HCT116 (cell line): ENCODE data around the gene TBL1X. TPM values are rescaled to one million over a fixed set of nuclear protein-coding genes. Genes with fewer than 3 reads are reported as not detected.

Source experiments
- ATAC-seq: fragments of 200-7000 bp; cut with Tn5 transposase; 2 replicates; pipeline ENCODE4 v1.9.1; 2020; ENCODE audit warnings: mild to moderate bottlenecking, moderate library complexity
- BruUV-seq: library from RNA; stranded (reverse); fragments of 400-500 nt; replicated peaks from 2 replicates; lab custom pipeline; 2021; lab: Mats Ljungman, UMichigan
- CTCF ChIA-PET: fragments of 300-600 bp; sonication (Branson Sonifier 250); formaldehyde crosslinking; loops from one replicate; lab custom pipeline; 2021; ENCODE audit warnings: antibody characterized with exemption; lab: Charles Lee
- POLR2A ChIA-PET: fragments of 300-600, 350-600 bp; sonication (Branson Sonifier 250); formaldehyde crosslinking; loops from one replicate; lab custom pipeline; 2021; ENCODE audit warnings: antibody characterized with exemption; lab: Charles Lee
- RAD21 ChIA-PET, 2 experiments: fragments of 300-600 bp; sonication (Branson Sonifier 250); formaldehyde crosslinking; loops; one replicate each; lab custom pipeline; 2023; ENCODE audit warnings: low total read pairs in 2 of 2; ENCODE audit not compliant: uncharacterized antibody in 2 of 2, unreplicated experiment in 2 of 2, low non-redundant PET in 1 of 2; lab: Charles Lee
- DNase-seq: peaks from one replicate; pipeline ENCODE4 v3.0.0-alpha.2; 2010; ENCODE audit warnings: low read depth, low spot score
- H2AFZ ChIP-seq: fragments of 200-600 bp; shearing (Covaris generic), sonication (generic); 2 replicates; pipeline ENCODE4 v1.6.1; 2017; ENCODE audit warnings: low read depth, mixed run types, mixed read lengths, antibody characterized with exemption, low read length; ENCODE audit not compliant: poor library complexity, severe bottlenecking
- H3K27ac ChIP-seq: 2 replicates; pipeline ENCODE4 v1.5.1; 2012; ENCODE audit warnings: low read depth, low read length
- H3K27me3 ChIP-seq: fragments of 200-600 bp; sonication (generic); 2 replicates; pipeline ENCODE4 v1.6.1; 2016; ENCODE audit warnings: mixed run types, low read length, mixed read lengths; ENCODE audit not compliant: insufficient read depth
- H3K36me3 ChIP-seq, 2 experiments: fragments of 200-500 bp in 1 of 2; fragments of 200-600 bp in 1 of 2; sonication (Bioruptor generic) in 1 of 2; sonication (generic) in 1 of 2; 2 replicates each; pipeline versions ENCODE4 v1.5.1 to v1.6.1; 2014 to 2016; ENCODE audit warnings: low read length in 2 of 2, inconsistent platforms in 1 of 2, mixed read lengths in 1 of 2, mixed run types in 1 of 2; ENCODE audit not compliant: insufficient read depth in 2 of 2, control insufficient read depth in 1 of 2
- H3K4me1 ChIP-seq, 2 experiments: fragments of 200-600 bp in 1 of 2; sonication (generic) in 1 of 2; 2 replicates each; pipeline versions ENCODE4 v1.5.1 to v1.6.1; 2012 to 2017; ENCODE audit warnings: low read length in 2 of 2, inconsistent platforms in 1 of 2, mild to moderate bottlenecking in 1 of 2, mixed read lengths in 1 of 2, mixed run types in 1 of 2, moderate library complexity in 1 of 2; ENCODE audit not compliant: insufficient read depth in 2 of 2, control insufficient read depth in 1 of 2
- H3K4me2 ChIP-seq: fragments of 200-600 bp; sonication (generic); 2 replicates; pipeline ENCODE4 v1.6.1; 2017; ENCODE audit warnings: mixed run types, low read length, mixed read lengths
- H3K4me3 ChIP-seq, 2 experiments: fragments of 200-600 bp in 1 of 2; sonication (generic) in 1 of 2; replicated peaks in 1 of 2; 2 replicates each; pipeline ENCODE4 v1.5.1; 2011 to 2016; ENCODE audit warnings: low read length in 2 of 2, control low read depth in 1 of 2, low read depth in 1 of 2, mild to moderate bottlenecking in 1 of 2, mixed read lengths in 1 of 2, mixed run types in 1 of 2
- H3K79me2 ChIP-seq: fragments of 200-600 bp; sonication (generic); 2 replicates; pipeline ENCODE4 v1.6.1; 2017; ENCODE audit warnings: mild to moderate bottlenecking, mixed run types, low read length, moderate library complexity, mixed read lengths; ENCODE audit not compliant: insufficient read depth
- H3K9ac ChIP-seq: fragments of 200-600 bp; sonication (generic); 2 replicates; pipeline ENCODE4 v1.6.1; 2016; ENCODE audit warnings: low read length, mixed read lengths
- H3K9me2 ChIP-seq: fragments of 200-600 bp; sonication (generic), shearing (Covaris generic); 2 replicates; pipeline ENCODE4 v1.6.1; 2017; ENCODE audit warnings: mixed run types, mild to moderate bottlenecking, moderate library complexity; ENCODE audit not compliant: insufficient read depth
- H3K9me3 ChIP-seq, 2 experiments: fragments of 200-500 bp in 1 of 2; fragments of 200-600 bp in 1 of 2; sonication (Bioruptor generic) in 1 of 2; sonication (generic) in 1 of 2; 2 replicates each; pipeline ENCODE4 v1.6.1; 2014 to 2017; ENCODE audit warnings: low read length in 2 of 2, mixed read lengths in 2 of 2, inconsistent platforms in 1 of 2, low read depth in 1 of 2, mild to moderate bottlenecking in 1 of 2, mixed run types in 1 of 2, moderate library complexity in 1 of 2; ENCODE audit not compliant: control insufficient read depth in 1 of 2, insufficient read depth in 1 of 2
- H4K20me1 ChIP-seq: fragments of 200-600 bp; sonication (generic), shearing (Covaris generic); 2 replicates; pipeline ENCODE4 v1.6.1; 2017; ENCODE audit warnings: mixed run types, mild to moderate bottlenecking, moderate library complexity; ENCODE audit not compliant: insufficient read depth
- ATF3 ChIP-seq: IDR thresholded peaks from 2 replicates; pipeline ENCODE4 v1.6.1; 2012
- CEBPB ChIP-seq: IDR thresholded peaks from 2 replicates; pipeline ENCODE4 v1.6.1; 2012; ENCODE audit warnings: low read depth
- CTCF ChIP-seq, 3 experiments: fragments of 200-600 bp in 1 of 3; sonication (generic) in 1 of 3; IDR thresholded peaks in 2 of 3; conservative IDR thresholded peaks in 1 of 3; 2 replicates each; pipeline ENCODE4 v1.5.1; 2012 to 2017; ENCODE audit warnings: low read depth in 2 of 3, low read length in 2 of 3, antibody characterized with exemption in 1 of 3, borderline replicate concordance in 1 of 3, control low read depth in 1 of 3, mild to moderate bottlenecking in 1 of 3, mixed read lengths in 1 of 3, mixed run types in 1 of 3, moderate library complexity in 1 of 3; ENCODE audit not compliant: insufficient read depth in 1 of 3
- EGR1 ChIP-seq: IDR thresholded peaks from 2 replicates; pipeline ENCODE4 v1.6.1; 2012; ENCODE audit warnings: low read depth
- ELF1 ChIP-seq: IDR thresholded peaks from 2 replicates; pipeline ENCODE4 v1.6.1; 2012; ENCODE audit warnings: low read depth, borderline replicate concordance
- EZH2 ChIP-seq: fragments of 200-600 bp; sonication (generic); IDR thresholded peaks from 2 replicates; pipeline ENCODE4 v1.6.1; 2017; ENCODE audit warnings: antibody characterized with exemption, mixed run types
- EZH2phosphoT487 ChIP-seq: fragments of 200-600 bp; IDR thresholded peaks from 2 replicates; pipeline ENCODE4 v1.6.1; 2018; ENCODE audit warnings: antibody characterized with exemption, borderline replicate concordance
- FOSL1 ChIP-seq: IDR thresholded peaks from 2 replicates; pipeline ENCODE4 v1.6.1; 2012; ENCODE audit warnings: low read depth
- MAX ChIP-seq: IDR thresholded peaks from 2 replicates; pipeline ENCODE4 v1.6.1; 2012
- POLR2A ChIP-seq: IDR thresholded peaks from 2 replicates; pipeline ENCODE4 v1.7.0; 2011; ENCODE audit warnings: borderline replicate concordance; ENCODE audit not compliant: insufficient read depth, insufficient read length; ENCODE audit errors: extremely low read depth
- POLR2AphosphoS5 ChIP-seq: IDR thresholded peaks from 2 replicates; pipeline ENCODE4 v1.6.1; 2011; ENCODE audit warnings: mild to moderate bottlenecking, low read depth, low read length, moderate library complexity
- RAD21 ChIP-seq: IDR thresholded peaks from 2 replicates; pipeline ENCODE4 v1.6.1; 2012; ENCODE audit warnings: low read depth, mild to moderate bottlenecking
- REST ChIP-seq: IDR thresholded peaks from 2 replicates; pipeline ENCODE4 v1.6.1; 2012; ENCODE audit warnings: low read depth
- SIN3A ChIP-seq: IDR thresholded peaks from 2 replicates; pipeline ENCODE4 v1.6.1; 2012; ENCODE audit warnings: low read depth
- YY1 ChIP-seq: IDR thresholded peaks from 2 replicates; pipeline ENCODE4 v1.6.1; 2011; ENCODE audit warnings: low read length, low read depth, moderate library complexity, mild to moderate bottlenecking; ENCODE audit not compliant: insufficient replicate concordance; ENCODE audit errors: extremely low read depth
- ZFX ChIP-seq: fragments of 450-650 bp; IDR thresholded peaks from 2 replicates; pipeline ENCODE4 v1.6.1; 2017
- ZNF274 ChIP-seq: fragments of 200-500 bp; sonication (Bioruptor generic); IDR thresholded peaks from 2 replicates; pipeline ENCODE4 v1.6.1; 2014; ENCODE audit warnings: mild to moderate bottlenecking, low read depth, low read length, inconsistent platforms
- intact Hi-C: fragments of 100-400 bp; cut with micrococcal nuclease; formaldehyde crosslinking; loops from 2 replicates; pipeline ENCODE4 v1.10.0; 2022
- total RNA-seq: library from RNA; stranded (reverse); gene quantifications from one replicate; pipeline ENCODE4 v1.2.1, GENCODE V29; 2021; ENCODE audit not compliant: unreplicated experiment
- TF ChIP-seq, protein P1 (sequence below): IDR thresholded peaks from 2 replicates; pipeline ENCODE4 v1.6.1; 2011; ENCODE audit warnings: mild to moderate bottlenecking, low read length, moderate library complexity; ENCODE audit not compliant: insufficient replicate concordance; ENCODE audit errors: extremely low read depth

Gene TBL1X
- total RNA-seq, 1 experiment from 2014 or later = 37.8 TPM

- no peak overlapping the region for H3K9ac ChIP-seq
- H3K4me1 ChIP-seq = no peaks in the 10 kb centered on the region
- ChIA-PET CTCF (no interaction called here), POLR2A (no interaction called here), RAD21 (no interaction called here)
- H4K20me1 ChIP-seq = no peaks in the 10 kb centered on the region
- H3K4me3 ChIP-seq = no peak overlapping the region
- intact Hi-C loops = no loop called here
- H3K9me2 ChIP-seq = no peaks in the 10 kb centered on the region
- H2AFZ ChIP-seq = no peak overlapping the region
- DNase-seq (no peak), ATAC-seq (no peak)
- BruUV-seq = no TSS peak
- H3K36me3 ChIP-seq = no peaks in the 10 kb centered on the region
- no peaks in the 10 kb centered on the region for H3K9me3 ChIP-seq
- no peak for TF ChIP-seq YY1
- no peak for TF ChIP-seq EZH2
- no peak for TF ChIP-seq ELF1
- TF ChIP-seq ZFX = no peak
- TF ChIP-seq ZNF274 = no peak
- TF ChIP-seq POLR2A = no peak
- TF ChIP-seq RAD21 = no peak
- TF ChIP-seq EZH2phosphoT487 = no peak
- TF ChIP-seq FOSL1 = no peak
- no peak for TF ChIP-seq MAX
- TF ChIP-seq CTCF (IDR thresholded peaks at IDR 0.05 in 2 of 3, conservative IDR thresholded peaks at IDR 0.05 in 1 of 3; ENCODE audit: borderline replicate concordance in 1 of 3, insufficient read depth in 1 of 3, low read depth in 2 of 3, low read length in 2 of 3) = no peak
- no peak for TF ChIP-seq REST
- TF ChIP-seq, protein P1, sequence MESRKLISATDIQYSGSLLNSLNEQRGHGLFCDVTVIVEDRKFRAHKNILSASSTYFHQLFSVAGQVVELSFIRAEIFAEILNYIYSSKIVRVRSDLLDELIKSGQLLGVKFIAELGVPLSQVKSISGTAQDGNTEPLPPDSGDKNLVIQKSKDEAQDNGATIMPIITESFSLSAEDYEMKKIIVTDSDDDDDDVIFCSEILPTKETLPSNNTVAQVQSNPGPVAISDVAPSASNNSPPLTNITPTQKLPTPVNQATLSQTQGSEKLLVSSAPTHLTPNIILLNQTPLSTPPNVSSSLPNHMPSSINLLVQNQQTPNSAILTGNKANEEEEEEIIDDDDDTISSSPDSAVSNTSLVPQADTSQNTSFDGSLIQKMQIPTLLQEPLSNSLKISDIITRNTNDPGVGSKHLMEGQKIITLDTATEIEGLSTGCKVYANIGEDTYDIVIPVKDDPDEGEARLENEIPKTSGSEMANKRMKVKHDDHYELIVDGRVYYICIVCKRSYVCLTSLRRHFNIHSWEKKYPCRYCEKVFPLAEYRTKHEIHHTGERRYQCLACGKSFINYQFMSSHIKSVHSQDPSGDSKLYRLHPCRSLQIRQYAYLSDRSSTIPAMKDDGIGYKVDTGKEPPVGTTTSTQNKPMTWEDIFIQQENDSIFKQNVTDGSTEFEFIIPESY = no peak
- TF ChIP-seq SIN3A = no peak
- no peak for TF ChIP-seq CEBPB
- no peak for TF ChIP-seq POLR2AphosphoS5
- no peak for TF ChIP-seq EGR1
- TF ChIP-seq ATF3 = no peak
- H3K79me2 ChIP-seq = no peaks in the 10 kb centered on the region
- H3K27me3 ChIP-seq = no peaks in the 10 kb centered on the region
- H3K27ac ChIP-seq = no peak overlapping the region
- no peak overlapping the region for H3K4me2 ChIP-seq
Measured at GRCh38 chrX:9447906-9448305, 17.0 kb upstream of the TBL1X start.
